Umbilical cord (tissue), 2 donors: ENCODE results near the gene DIS3L2. TPM values are rescaled to one million over a fixed set of nuclear protein-coding genes. Genes with fewer than 3 reads are reported as not detected.
"Not testable (repeated sequence)": the region's sequence is repeated elsewhere in the genome, so short reads cannot be mapped to it uniquely, and the experiment has no call there.

Experiments used
- DNase-seq: peaks from one replicate; pipeline ENCODE4 v3.0.0-alpha.2; 2015; ENCODE audit warnings: low spot score
- total RNA-seq: library from RNA; depleted of rRNA; stranded (reverse); fragments of >200 nt; gene quantifications from one replicate; pipeline ENCODE4 v1.2.3, GENCODE V29; 2014; ENCODE audit warnings: low replicate concordance; ENCODE audit not compliant: insufficient read depth

DIS3L2 gene
- total RNA-seq, 1 donor from 2014 or later = 46.0 TPM

GRCh38 chr2:232319067-232319802, 357.7 kb downstream of the DIS3L2 start:
- DNase-seq = no peak

GRCh38 chr2:232319803-232320442, 358.4 kb downstream of the DIS3L2 start:
- no peak for DNase-seq

GRCh38 chr2:232320443-232320803, 358.9 kb downstream of the DIS3L2 start:
- DNase-seq = no peak

- no peak for DNase-seq
Observed at GRCh38 chr2:232321156-232321816, 359.8 kb downstream of the DIS3L2 start.

- no peak for DNase-seq
Observed at GRCh38 chr2:232321817-232322559, 360.5 kb downstream of the DIS3L2 start.

- peak; percentile 55 for DNase-seq
Observed at GRCh38 chr2:232322560-232323327, 361.2 kb downstream of the DIS3L2 start.

- no peak for DNase-seq
Observed at GRCh38 chr2:232323328-232323650, 361.8 kb downstream of the DIS3L2 start.

GRCh38 chr2:232323967-232324366, 362.5 kb downstream of the DIS3L2 start:
- not testable (repeated sequence) for DNase-seq

GRCh38 chr2:232324778-232325177, 363.3 kb downstream of the DIS3L2 start:
- no peak for DNase-seq

GRCh38 chr2:232325324-232326273, 364.1 kb downstream of the DIS3L2 start:
- DNase-seq = no peak

GRCh38 chr2:232326274-232327104, 365.0 kb downstream of the DIS3L2 start:
- DNase-seq = not testable (repeated sequence)

GRCh38 chr2:232327105-232328031, 365.9 kb downstream of the DIS3L2 start:
- DNase-seq = peak; percentile 52

GRCh38 chr2:232328032-232328422, 366.5 kb downstream of the DIS3L2 start:
- no peak for DNase-seq

GRCh38 chr2:232328516-232329460, 367.3 kb downstream of the DIS3L2 start:
- no peak for DNase-seq

GRCh38 chr2:232329716-232330067, 368.2 kb downstream of the DIS3L2 start:
- DNase-seq = no peak

- DNase-seq = no peak
Observed at GRCh38 chr2:232330068-232330999, 368.8 kb downstream of the DIS3L2 start.
